GM21723 (cell line): ENCODE results near the gene IFT80.
"Not testable (repeated sequence)": the region's sequence is repeated elsewhere in the genome, so short reads cannot be mapped to it uniquely, and the experiment has no call there.

Experiments used
- ATAC-seq: cut with Tn5 transposase; IDR thresholded peaks from one replicate; pipeline ENCODE4 v1.9.1; 2021; ENCODE audit warnings: mild to moderate bottlenecking, moderate library complexity; ENCODE audit not compliant: unreplicated experiment

Gene IFT80

DNA sequence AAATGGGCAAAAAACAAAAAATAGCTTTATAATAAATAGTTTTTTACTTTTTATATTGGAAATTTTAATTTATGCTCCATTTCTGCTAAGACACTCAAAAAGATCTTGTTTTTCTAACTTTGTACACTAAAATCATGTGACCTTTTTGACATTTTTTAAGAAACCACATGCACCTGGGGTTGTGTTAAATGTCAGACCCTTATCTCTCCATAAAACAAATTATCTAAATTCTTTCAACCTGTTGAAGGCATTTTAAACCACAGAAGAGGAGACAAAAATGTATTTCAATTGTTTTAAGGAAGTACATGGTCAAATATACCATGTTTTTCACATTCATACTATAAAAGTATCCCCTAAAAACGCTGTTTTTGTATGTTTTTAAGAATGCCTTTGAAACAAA lies 29.2 kb downstream of the IFT80 start:
- no peak for ATAC-seq

GRCh38 chr3:160368804-160369203 lies 30.2 kb downstream of the IFT80 start:
- peak; percentile 72 for ATAC-seq

DNA sequence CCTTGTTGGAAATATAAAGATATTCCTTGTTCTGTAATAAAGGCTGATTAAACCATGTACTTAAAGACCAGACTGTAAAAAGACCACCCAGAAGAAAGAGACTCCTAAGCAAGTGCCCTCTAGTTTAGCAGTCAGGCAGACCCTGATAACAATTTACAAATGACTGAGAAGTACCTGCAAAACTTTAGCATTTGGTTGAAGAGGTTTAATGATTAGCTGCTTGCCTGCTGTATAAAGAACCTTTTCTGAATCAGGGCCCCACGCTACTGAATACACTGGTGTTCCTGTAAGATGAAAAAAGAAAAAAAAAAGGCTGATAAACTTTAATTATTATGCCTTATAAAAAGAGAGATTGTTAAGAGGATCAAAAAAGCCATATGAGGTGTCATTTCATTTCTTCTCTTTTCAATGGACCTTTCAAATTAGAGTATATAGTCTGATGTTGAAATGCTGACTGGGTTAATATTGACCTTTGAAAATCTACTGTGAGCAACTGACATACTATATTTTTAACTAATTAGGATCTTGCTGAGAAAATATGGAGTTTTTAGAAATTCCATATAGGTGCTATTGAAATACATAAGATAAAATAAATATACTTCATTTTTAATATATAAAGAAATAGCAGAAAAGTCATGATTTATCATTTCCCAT lies 33.0 kb downstream of the IFT80 start:
- no peak for ATAC-seq

DNA sequence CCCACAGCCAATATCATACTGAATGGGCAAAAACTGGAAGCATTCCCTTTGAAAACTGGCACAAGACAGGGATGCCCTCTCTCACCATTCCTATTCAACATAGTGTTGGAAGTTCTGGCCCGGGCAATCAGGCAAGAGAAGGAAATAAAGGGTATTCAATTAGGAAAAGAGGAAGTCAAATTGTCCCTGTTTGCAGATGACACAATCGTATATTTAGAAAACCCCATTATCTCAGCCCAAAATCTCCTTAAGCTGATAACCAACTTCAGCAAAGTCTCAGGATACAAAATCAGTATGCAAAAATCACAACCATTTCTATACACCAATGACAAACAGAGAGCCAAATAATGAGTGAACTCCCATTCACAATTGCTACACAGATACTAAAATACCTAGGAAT lies 36.1 kb downstream of the IFT80 start:
- ATAC-seq = not testable (repeated sequence)

DNA sequence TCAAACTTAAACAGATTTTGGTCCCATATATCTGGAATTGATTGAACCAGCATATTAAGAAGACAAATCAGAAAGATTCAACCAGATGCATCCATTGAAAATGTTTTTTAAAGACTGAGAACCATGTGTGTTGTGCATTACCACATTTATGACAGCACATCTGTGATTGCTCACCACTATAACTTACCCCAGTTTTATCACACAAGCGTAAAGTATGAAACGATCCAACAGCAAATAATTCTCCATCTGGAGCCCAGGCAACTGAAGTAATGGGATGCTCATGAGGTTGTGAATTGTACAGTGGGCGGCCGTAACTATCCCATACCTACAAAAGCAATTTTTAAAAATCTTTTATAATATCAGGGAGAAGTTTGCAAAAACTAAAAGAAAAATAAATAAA lies 43.2 kb downstream of the IFT80 start:
- ATAC-seq = no peak

DNA sequence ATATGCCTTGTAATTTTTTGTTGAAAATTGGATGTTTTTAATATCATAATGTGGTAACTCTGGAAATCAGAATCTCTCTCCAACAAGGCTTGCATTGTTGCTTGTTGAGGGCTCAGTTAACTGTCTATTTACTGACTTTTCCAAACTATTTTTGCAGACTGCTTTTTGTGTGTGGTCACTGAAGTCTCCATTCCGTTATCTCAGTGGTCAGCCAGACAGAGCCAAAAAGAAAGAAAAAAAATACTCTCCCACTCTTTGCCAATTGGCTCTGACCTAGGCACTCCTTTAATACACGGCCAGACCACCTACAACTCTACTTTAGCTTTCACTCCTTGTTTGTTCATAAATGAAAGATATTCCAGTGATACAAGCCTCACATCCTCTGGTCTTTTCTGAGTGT lies 52.5 kb downstream of the IFT80 start:
- no peak for ATAC-seq

- ATAC-seq = no peak
These were observed 55.9 kb downstream of the IFT80 start for GRCh38 chr3:160343132-160343531.

DNA sequence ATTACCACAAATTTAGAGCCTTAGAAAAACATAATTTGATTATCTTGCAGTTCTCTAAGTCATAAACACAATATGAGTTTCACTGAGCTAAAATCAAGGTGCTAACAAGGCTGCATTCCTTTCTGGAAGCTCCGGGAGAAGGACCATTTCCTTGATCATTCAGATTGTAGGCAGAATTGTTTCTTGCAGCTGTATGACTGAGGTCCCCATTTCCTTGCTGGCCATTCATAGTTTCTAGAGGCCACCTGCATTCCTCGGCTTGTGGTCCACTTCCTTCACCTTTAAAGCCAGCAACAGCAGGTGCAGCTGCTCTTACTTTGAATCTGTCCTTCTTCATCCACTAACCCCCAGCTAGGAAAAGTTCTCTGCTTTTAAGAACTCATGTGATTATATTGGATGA lies 58.7 kb downstream of the IFT80 start:
- no peak for ATAC-seq

DNA sequence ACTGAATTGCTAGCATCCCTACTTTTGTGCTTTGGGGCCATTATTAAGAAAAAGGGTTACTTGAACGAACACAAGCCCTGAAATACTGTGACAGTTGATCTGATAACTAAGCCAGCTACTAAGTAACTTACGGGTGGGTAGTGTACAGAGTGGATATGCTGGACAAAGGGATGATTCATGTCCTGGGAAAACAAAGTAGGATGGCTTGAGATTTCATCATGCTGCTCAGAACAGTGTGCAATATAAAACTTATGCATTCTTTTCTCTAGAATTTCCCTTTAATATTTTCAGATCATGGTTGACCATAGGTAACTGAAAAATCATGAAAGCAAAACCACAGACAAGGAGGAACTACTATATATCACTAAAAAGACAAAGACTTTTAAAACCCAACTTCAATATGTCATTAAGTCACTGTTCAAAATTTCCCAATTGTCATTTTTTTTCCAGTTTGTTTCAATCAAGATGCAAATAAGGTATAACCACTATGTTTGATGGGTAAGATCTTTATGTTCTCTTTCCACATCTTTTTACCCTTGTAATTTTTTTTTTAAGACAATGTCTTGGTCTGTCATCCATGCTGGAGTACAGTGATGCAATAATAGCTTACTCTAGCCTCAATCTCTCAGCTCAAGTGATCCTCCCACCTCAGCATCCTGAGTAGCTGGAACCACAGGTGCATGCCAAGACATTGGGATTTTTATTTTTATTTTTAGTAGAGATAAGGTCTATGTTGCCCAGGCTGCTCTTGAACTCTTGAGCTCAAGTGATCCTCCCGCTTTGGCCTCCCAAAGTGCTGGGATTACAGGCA lies 67.7 kb downstream of the IFT80 start:
- no peak for ATAC-seq

DNA sequence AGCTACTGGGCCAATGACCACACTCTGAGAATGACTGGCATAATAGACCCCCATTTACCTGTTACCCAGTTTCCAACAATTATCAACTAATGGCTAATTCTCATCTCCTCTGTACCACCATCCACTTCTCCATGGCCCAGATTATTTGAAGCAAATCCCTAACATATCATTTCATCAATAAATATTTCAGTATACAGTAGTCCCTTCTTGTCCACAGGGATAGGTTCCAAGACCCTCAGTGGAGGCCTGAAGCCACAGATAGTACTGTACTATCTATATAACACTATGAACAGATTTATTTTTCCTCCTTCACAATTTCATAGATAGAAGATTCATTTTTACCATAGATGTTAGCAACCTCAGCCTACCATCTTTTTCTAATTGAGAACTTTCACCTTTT lies 68.3 kb downstream of the IFT80 start:
- ATAC-seq = no peak

GRCh38 chr3:160330109-160330508 lies 68.9 kb downstream of the IFT80 start:
- no peak for ATAC-seq

DNA sequence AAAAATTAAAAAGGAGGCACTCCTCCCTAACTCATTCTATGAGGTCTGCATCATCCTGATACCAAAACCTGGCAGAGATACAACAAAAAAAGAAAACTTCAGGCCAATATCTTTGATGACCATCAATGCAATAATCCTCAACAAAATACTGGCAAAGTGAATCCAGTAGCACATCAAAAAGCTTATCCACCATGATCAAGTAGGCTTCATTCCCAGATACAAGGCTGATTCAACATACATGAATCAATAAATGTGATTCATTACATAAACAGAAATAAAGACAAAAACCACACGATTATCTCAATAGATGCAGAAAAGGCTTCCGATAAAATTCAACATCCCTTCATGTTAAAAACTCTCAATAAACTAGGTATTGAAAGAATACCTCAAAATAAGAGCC lies 72.7 kb downstream of the IFT80 start:
- not testable (repeated sequence) for ATAC-seq

- ATAC-seq = not testable (repeated sequence)
These were observed 77.2 kb downstream of the IFT80 start for GRCh38 chr3:160321821-160322220.

GRCh38 chr3:160319322-160319721 lies 79.7 kb downstream of the IFT80 start:
- no peak for ATAC-seq

DNA sequence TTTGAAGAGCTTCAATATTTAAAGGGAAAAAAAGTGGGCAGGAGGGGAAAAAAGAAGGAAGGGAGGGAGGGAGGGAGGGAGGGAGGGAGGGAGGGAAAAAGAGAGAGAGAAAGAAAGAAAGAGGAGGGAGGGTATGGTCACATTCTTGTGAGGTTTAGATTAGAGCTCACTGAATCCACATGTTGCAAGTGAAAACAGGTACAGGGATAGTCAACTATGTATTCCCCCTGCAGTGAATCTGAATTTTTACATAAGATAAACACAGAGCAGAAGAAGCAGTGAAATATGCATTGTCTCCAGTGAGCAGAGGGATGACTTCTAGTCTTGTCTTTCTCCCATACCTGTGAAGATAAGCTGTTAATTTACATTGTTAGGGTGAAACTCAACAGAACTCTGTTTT lies 84.0 kb downstream of the IFT80 start:
- ATAC-seq = no peak

- ATAC-seq = no peak
These were observed 86.9 kb downstream of the IFT80 start for GRCh38 chr3:160312014-160312624.

DNA sequence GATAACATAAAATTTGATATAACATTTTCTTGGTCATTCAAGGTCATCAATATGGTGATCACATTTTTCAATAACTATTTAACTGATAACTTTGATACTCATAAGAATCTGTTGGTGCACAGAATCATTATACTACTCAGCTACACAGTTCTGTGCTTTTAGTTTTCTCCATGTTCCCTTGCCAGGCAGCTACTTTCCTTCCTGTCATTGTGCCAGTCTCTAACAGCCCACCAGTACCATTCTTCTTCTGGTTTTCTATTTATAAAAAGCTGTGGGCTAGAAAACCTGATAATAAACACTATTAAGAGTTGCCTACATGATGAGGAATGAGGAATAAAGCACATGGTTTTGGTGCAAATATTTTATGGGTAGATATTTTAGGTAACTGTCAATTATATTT lies 96.2 kb downstream of the IFT80 start:
- no peak for ATAC-seq

GRCh38 chr3:160296591-160296990 lies 102.4 kb downstream of the IFT80 start:
- ATAC-seq = no peak

- ATAC-seq = no peak
These were observed 107.1 kb downstream of the IFT80 start for GRCh38 chr3:160291909-160292299.

- no peak for ATAC-seq
These were observed 107.6 kb downstream of the IFT80 start for GRCh38 chr3:160291290-160291908.

- ATAC-seq = no peak
These were observed 111.4 kb downstream of the IFT80 start for GRCh38 chr3:160287666-160288065.

DNA sequence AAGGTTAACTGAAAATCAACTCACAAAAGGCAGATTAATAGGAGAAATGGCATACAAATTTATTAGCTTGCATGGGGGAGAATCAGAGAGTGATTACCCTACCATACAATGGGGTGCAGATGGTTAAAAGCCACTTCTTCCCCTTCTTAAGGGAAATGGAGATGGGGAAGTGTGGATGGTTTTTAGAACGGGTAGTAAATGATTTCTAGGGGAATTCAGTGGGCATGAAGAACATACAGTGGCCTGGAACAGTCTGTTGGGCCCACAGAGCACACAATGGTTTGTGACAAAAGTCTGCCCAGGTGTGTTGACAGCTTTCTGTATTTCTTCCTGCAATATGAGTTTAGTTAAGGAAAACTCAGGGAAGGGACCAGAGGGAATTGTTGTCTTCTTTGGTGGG lies 112.8 kb downstream of the IFT80 start:
- ATAC-seq = no peak
